Fibroblast of the aortic adventitia (primary cell): ENCODE results near the gene BMPR1A. TPM values are rescaled to one million over a fixed set of nuclear protein-coding genes. Genes with fewer than 3 reads are reported as not detected.

Experiments used
- DNase-seq: peaks from one replicate; pipeline ENCODE4 v3.0.0-alpha.2; 2010; ENCODE audit warnings: low read depth
- H3K4me3 ChIP-seq: 2 replicates; pipeline ENCODE4 v1.5.1; 2011; ENCODE audit warnings: low read depth, mild to moderate bottlenecking, control low read depth, low read length, moderate library complexity
- total RNA-seq: library from RNA; depleted of rRNA; stranded (reverse); fragments of >200 nt; gene quantifications from 2 replicates; pipeline ENCODE4 v1.2.3, GENCODE V29; 2012; ENCODE audit warnings: low replicate concordance
- TF ChIP-seq, protein P1 (sequence below): IDR thresholded peaks from 2 replicates; pipeline ENCODE4 v1.5.1; 2011; ENCODE audit warnings: mild to moderate bottlenecking, low read length, control low read depth, inconsistent platforms; ENCODE audit not compliant: insufficient read depth

Gene BMPR1A
- total RNA-seq, 1 donor: 74.7 TPM

DNA sequence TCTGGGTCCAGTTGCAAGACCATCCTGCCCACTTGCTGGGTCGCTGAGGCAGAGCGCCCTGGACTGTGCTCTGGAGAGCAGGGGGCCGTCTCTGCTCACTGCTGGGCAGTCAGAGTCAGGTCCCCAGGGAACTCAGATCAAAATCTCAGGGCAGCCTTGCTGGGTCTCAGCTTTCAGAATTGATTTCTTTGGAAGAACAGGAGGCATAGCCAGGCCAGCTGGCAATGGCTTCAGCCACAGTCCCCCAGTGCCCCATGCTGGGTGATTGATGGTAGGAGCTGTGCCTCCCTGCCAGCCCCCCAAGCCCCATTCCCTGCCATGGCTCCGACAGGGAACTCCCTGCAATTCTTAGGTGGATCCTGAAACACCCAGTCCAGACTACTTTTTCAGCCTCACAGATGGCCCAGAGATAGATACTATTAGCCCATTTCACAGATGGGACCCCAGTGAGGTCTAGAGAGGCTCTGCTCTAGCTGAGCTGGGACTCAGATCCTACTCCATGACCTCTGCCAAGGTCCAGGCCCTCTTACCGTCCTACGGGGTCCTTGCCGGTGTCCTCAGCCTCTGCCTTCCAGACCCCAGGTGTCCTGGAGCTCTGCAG, 200.5 kb downstream of the BMPR1A start:
- H3K4me3 ChIP-seq: no peak overlapping the region
- no peak for DNase-seq
- TF ChIP-seq, protein P1, sequence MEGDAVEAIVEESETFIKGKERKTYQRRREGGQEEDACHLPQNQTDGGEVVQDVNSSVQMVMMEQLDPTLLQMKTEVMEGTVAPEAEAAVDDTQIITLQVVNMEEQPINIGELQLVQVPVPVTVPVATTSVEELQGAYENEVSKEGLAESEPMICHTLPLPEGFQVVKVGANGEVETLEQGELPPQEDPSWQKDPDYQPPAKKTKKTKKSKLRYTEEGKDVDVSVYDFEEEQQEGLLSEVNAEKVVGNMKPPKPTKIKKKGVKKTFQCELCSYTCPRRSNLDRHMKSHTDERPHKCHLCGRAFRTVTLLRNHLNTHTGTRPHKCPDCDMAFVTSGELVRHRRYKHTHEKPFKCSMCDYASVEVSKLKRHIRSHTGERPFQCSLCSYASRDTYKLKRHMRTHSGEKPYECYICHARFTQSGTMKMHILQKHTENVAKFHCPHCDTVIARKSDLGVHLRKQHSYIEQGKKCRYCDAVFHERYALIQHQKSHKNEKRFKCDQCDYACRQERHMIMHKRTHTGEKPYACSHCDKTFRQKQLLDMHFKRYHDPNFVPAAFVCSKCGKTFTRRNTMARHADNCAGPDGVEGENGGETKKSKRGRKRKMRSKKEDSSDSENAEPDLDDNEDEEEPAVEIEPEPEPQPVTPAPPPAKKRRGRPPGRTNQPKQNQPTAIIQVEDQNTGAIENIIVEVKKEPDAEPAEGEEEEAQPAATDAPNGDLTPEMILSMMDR: no peak

DNA sequence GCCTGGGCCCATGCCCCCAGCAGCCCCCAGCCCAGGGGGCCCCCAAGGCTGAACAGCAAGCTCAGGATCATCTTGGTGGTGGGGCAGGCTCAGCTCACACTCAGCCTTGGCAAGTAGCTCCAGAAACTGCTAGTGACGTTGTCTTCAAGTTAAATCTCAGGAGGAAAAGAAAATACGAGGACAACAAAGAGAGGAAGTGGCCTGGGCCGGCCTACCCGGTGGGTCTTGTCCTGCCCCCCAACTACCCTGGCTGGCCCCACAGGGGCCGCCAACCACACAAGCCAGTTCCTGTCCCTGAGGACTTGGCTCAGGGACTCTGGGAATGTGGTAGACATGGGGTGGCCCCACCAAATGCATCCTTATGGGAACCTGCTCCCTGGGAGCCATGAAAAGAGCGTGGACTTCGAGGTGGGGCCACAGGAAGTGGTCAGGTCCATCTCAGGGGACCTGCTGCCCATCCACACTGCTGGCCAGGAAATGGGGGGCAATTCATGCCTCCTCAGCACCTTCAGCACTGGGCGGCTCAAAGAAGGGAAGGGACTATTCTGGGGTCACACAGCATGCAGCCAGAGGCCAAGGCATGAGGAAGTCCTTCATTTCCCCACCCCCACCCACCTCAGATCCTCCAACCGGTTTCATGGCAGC, 201.2 kb downstream of the BMPR1A start, which contains the start of gene MMRN2:
Gene MMRN2 (minus strand): TSS at position 145 of the 645 bp plus-strand sequence. CDS start 74 bp downstream, at position 71.
- TF ChIP-seq, protein P1: no peak
- DNase-seq: no peak
- H3K4me3 ChIP-seq: no peak within 1 kb of the TSS

DNA sequence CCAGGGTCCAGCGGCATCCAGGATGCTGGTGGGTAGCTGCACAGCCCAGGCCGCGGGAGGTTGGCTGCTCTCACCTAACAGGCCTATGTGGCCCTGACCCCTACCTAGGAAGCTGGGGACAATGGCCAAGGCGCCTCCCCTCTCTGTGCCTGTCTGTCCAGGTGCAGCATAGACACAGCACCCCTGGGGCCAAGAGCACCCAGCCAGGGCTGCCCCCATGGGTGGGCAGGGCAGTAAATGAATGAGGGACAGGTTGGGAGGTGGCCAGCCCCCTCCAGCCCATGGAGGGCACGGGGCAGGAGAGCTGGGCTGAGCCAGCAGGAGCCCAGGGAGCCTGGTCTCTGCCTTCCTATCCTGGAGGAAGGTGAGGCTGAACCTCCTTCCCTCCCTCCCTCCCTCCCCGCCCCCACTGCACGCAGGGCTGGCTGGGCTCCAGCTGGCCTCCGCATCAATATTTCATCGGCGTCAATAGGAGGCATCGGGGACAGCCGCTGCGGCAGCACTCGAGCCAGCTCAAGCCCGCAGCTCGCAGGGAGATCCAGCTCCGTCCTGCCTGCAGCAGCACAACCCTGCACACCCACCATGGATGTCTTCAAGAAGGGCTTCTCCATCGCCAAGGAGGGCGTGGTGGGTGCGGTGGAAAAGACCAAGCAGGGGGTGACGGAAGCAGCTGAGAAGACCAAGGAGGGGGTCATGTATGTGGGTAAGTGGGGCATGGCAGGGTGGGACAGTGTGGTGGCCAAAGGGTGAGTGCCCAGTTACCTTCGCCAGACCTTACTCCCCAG, 201.9 kb downstream of the BMPR1A start, which contains the start of gene SNCG:
Gene SNCG (plus strand): TSS at position 484 of the 785 bp plus-strand sequence. CDS start 99 bp downstream, at position 583.
- DNase-seq: no peak
- H3K4me3 ChIP-seq: no peak within 1 kb of the TSS
- TF ChIP-seq, protein P1: no peak

DNA sequence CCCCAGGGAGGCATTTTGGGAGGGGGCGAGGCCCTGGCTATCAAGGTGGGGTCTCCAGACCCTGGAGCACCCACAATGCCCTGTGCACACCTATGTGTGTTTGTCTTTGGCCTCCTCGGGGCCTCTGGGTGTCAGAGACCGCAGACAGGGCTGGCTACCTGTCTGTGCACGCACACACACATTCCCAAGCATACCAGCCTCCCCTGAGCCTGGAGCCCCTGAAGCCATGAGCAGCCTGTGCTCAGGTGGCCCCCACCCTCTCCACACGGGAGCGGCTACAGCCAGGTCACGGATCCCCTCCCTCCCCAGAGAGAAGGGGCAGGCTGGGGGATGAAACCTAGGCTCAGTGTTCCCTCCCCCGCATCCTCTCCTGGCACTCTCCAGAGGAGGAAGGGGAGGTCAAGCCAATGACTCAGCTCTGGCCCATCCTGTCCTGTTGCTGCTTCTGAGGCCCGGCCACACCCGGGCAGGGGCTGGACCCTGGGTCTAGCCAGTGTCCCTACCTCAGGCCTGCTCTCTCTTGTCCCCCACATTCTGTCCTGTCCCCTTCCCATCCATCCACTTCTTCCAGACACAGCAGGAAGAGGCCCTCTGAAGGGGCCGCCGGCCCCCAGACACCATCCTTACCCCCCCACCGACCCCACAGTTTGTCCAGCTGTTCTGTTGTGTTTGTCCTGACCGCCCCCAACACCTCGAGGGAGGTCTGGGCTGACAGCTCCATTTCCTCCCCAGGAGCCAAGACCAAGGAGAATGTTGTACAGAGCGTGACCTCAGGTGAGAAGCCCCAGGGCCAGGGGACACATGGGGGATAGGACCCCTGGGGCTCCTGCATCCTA, 202.7 kb downstream of the BMPR1A start:
- no peak overlapping the region for H3K4me3 ChIP-seq
- TF ChIP-seq, protein P1: no peak
- DNase-seq: peak; percentile 64

DNA sequence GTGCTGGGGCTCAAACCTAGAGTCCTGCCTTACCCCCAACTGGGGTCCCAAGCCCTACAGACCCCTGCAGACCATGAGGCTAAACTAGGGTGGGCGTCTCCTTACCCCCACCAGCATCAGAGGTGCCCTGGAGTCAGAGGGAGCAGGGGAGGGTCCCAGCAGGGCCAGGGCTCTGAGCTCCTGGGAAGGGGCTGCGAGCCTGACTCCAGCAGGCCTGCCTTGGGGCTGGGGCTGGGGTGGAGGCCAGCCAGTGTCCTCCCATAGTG, 203.3 kb downstream of the BMPR1A start:
- no peak for DNase-seq
- no peak overlapping the region for H3K4me3 ChIP-seq
- TF ChIP-seq, protein P1: no peak

DNA sequence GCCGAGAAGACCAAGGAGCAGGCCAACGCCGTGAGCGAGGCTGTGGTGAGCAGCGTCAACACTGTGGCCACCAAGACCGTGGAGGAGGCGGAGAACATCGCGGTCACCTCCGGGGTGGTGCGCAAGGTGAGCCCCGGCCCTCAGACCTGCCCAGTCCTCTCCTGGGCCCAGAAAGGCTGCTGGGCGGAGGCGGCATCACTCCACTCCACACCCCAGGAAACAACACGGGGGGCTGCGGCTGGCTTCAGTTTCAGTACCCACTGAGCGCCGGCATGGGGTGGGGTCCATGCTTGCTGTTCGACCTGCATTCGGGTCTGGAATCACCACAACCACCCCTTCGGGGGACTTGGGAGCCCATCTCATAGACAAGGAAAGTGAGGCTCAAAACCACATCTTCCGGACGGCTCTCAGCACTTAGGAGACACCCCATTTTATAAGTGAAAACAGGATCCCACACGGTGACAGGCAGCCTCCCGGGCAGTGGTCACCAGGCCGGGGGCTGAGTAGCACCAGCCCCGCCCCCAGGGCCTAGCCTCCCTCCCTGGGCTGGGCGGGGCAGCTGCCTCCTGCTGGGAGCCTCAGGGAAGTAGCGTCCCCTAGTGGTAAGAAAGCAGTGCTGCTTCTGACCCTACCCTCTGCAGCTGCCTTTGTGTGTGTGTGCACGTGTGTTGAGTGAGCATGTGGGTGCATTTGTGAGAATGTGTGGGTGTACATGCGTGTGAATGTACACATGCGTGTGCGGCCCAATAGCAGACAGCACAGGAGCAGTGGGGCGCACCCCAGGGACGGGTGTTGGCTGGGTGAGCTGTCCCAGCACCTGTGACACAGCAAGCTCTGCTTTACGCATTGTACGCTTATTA, 203.8 kb downstream of the BMPR1A start:
- TF ChIP-seq, protein P1: peak; percentile 98
- no peak overlapping the region for H3K4me3 ChIP-seq
- peak; percentile 76 for DNase-seq
